ENCODE data around the gene IFNL4.

The IFNL4 gene

GRCh38 chr19:39212375-39212742, 36.3 kb downstream of the IFNL4 start:
- TF ChIP-seq SIN3A (IDR thresholded peaks at IDR 0.05; ENCODE audit: borderline replicate concordance, insufficient read depth, low read length) (no peak), REST (IDR thresholded peaks at IDR 0.05; ENCODE audit: insufficient read depth in 1 of 2, low read depth in 2 of 2, low read length in 2 of 2) (no peak), POLR2AphosphoS5 (IDR thresholded peaks at IDR 0.05; ENCODE audit: low read depth, low read length) (no peak), TAF1 (IDR thresholded peaks at IDR 0.05; ENCODE audit: borderline replicate concordance, insufficient read depth, low read length) (no peak), FOXP2 (optimal IDR thresholded peaks at IDR 0.05; ENCODE audit: borderline replicate concordance, extremely low read depth, extremely low read length, insufficient read depth) (no peak)

- TF ChIP-seq FOXP2 (optimal IDR thresholded peaks at IDR 0.05; ENCODE audit: borderline replicate concordance, extremely low read depth, extremely low read length, insufficient read depth) (no peak), SIN3A (IDR thresholded peaks at IDR 0.05; ENCODE audit: borderline replicate concordance, insufficient read depth, low read length) (no peak), POLR2AphosphoS5 (IDR thresholded peaks at IDR 0.05; ENCODE audit: low read depth, low read length) (no peak), REST (IDR thresholded peaks at IDR 0.05; ENCODE audit: insufficient read depth in 1 of 2, low read depth in 2 of 2, low read length in 2 of 2) (no peak), TAF1 (IDR thresholded peaks at IDR 0.05; ENCODE audit: borderline replicate concordance, insufficient read depth, low read length) (no peak)
Measured at GRCh38 chr19:39211731-39212374, 36.8 kb downstream of the IFNL4 start.

GRCh38 chr19:39209196-39209595, 39.5 kb downstream of the IFNL4 start:
- TF ChIP-seq TAF1 (IDR thresholded peaks at IDR 0.05; ENCODE audit: borderline replicate concordance, insufficient read depth, low read length), result no peak
- TF ChIP-seq POLR2AphosphoS5 (IDR thresholded peaks at IDR 0.05; ENCODE audit: low read depth, low read length), result no peak
- no peak for TF ChIP-seq SIN3A (IDR thresholded peaks at IDR 0.05; ENCODE audit: borderline replicate concordance, insufficient read depth, low read length)
- TF ChIP-seq FOXP2 (optimal IDR thresholded peaks at IDR 0.05; ENCODE audit: borderline replicate concordance, extremely low read depth, extremely low read length, insufficient read depth), result no peak

- TF ChIP-seq FOXP2 (optimal IDR thresholded peaks at IDR 0.05; ENCODE audit: borderline replicate concordance, extremely low read depth, extremely low read length, insufficient read depth), result no peak
- TF ChIP-seq POLR2AphosphoS5 (IDR thresholded peaks at IDR 0.05; ENCODE audit: low read depth, low read length), result no peak
- TF ChIP-seq SIN3A (IDR thresholded peaks at IDR 0.05; ENCODE audit: borderline replicate concordance, insufficient read depth, low read length), result no peak
- no peak for TF ChIP-seq REST (IDR thresholded peaks at IDR 0.05; ENCODE audit: insufficient read depth in 1 of 2, low read depth in 2 of 2, low read length in 2 of 2)
- TF ChIP-seq TAF1 (IDR thresholded peaks at IDR 0.05; ENCODE audit: borderline replicate concordance, insufficient read depth, low read length), result no peak
Measured at GRCh38 chr19:39208175-39208795, 40.4 kb downstream of the IFNL4 start.

- no peak for TF ChIP-seq REST (IDR thresholded peaks at IDR 0.05; ENCODE audit: insufficient read depth in 1 of 2, low read depth in 2 of 2, low read length in 2 of 2)
- TF ChIP-seq POLR2AphosphoS5 (IDR thresholded peaks at IDR 0.05; ENCODE audit: low read depth, low read length), result no peak
- no peak for TF ChIP-seq TAF1 (IDR thresholded peaks at IDR 0.05; ENCODE audit: borderline replicate concordance, insufficient read depth, low read length)
- no peak for TF ChIP-seq FOXP2 (optimal IDR thresholded peaks at IDR 0.05; ENCODE audit: borderline replicate concordance, extremely low read depth, extremely low read length, insufficient read depth)
- TF ChIP-seq SIN3A (IDR thresholded peaks at IDR 0.05; ENCODE audit: borderline replicate concordance, insufficient read depth, low read length), result no peak
Measured at GRCh38 chr19:39207293-39207836, 41.3 kb downstream of the IFNL4 start.
